Measurements from ENCODE around the gene GLP1R. TPM values are rescaled to one million over a fixed set of nuclear protein-coding genes. Genes with fewer than 3 reads are reported as not detected.

Gene GLP1R
- polyA plus RNA-seq, 1 of the 3 experiments (the other 2 are of a cell fraction), result not detected

DNA sequence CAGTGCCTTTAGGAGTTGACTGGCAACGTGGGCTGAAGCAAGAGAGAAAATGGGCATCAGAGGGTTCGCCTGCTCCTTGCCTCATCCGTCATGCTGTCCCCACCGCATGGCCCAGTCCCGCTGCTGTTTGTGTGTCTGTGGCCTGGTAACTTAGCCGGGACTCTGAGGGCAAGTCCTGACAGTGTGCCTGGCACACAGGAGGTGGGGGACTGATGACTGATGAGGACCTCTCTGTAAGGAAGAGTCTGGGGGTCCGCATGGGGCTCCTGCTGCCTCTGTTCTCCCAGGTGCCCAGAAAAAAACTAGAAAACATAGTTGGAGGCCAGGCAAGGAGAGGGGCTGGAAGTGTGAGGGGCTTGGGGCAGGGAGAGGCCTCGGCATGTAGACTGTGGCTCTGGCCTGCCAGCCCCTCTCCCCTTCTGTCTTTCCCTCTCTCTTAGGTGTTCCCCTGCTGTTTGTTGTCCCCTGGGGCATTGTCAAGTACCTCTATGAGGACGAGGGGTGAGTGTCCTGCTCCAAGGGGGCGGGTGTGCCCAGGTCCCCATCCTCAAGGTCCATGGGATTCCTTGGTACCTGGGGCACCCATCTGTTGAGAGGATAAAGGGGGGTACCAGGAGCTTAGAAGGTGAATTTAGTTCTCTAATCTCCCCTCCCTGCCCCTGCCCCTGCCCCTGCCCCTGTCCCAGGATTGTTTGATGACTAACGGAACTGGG is 29.5 kb downstream of the GLP1R start:
- DNase-seq, result no peak
- Histone ChIP-seq H3K9me3 (no peaks in the 10 kb centered on the region), H4K20me1 (ENCODE audit: insufficient read depth) (no peaks in the 10 kb centered on the region), H3K9me2 (no peaks in the 10 kb centered on the region), H3F3A (replicated peaks; ENCODE audit: insufficient read depth) (no peaks in the 10 kb centered on the region), H3K79me2 (ENCODE audit: insufficient read depth) (no peaks in the 10 kb centered on the region), H3K4me2 (no peak overlapping the region), H3K4me3 (ENCODE audit: low read depth in 2 of 2, low read length in 1 of 2) (no peak overlapping the region), H3K36me3 (replicated peaks in 1 of 2; ENCODE audit: control insufficient read depth in 1 of 2, insufficient read depth in 2 of 2, low read length in 1 of 2) (no peaks in the 10 kb centered on the region), H3K9ac (no peak overlapping the region), H2AFZ (ENCODE audit: low read depth) (no peak overlapping the region), H3K27ac (ENCODE audit: low read depth in 2 of 2, low read length in 1 of 2) (no peak overlapping the region), H3K27me3 (ENCODE audit: insufficient read depth) (no peaks in the 10 kb centered on the region), H3K4me1 (ENCODE audit: control insufficient read depth in 1 of 2, insufficient read depth in 2 of 2, low read depth in 1 of 2, low read length in 1 of 2) (peaks cover 0 to 1% of the 10 kb centered on the region in 2 experiments; a peak in 1 of 4 replicates)
- WGBS (ENCODE audit: low lambda C conversion rate), result 47% methylated on average over 9 of the region's 11 CpGs
- TF ChIP-seq, protein P1, sequence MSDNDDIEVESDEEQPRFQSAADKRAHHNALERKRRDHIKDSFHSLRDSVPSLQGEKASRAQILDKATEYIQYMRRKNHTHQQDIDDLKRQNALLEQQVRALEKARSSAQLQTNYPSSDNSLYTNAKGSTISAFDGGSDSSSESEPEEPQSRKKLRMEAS (IDR thresholded peaks at IDR 0.05; ENCODE audit: low read depth), result no peak
- TF ChIP-seq, protein P2, sequence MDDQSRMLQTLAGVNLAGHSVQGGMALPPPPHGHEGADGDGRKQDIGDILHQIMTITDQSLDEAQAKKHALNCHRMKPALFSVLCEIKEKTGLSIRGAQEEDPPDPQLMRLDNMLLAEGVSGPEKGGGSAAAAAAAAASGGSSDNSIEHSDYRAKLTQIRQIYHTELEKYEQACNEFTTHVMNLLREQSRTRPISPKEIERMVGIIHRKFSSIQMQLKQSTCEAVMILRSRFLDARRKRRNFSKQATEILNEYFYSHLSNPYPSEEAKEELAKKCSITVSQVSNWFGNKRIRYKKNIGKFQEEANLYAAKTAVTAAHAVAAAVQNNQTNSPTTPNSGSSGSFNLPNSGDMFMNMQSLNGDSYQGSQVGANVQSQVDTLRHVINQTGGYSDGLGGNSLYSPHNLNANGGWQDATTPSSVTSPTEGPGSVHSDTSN (IDR thresholded peaks at IDR 0.05), result no peak
- TF ChIP-seq NRF1 (IDR thresholded peaks at IDR 0.05; ENCODE audit: low read depth, low read length) (no peak), RFX5 (IDR thresholded peaks at IDR 0.05; ENCODE audit: low read length) (no peak), JUND (IDR thresholded peaks at IDR 0.05) (no peak), YY1 (IDR thresholded peaks at IDR 0.05; ENCODE audit: low read depth) (no peak), SMC3 (IDR thresholded peaks at IDR 0.05; ENCODE audit: low read depth, low read length) (no peak)
- TF ChIP-seq, protein P3, sequence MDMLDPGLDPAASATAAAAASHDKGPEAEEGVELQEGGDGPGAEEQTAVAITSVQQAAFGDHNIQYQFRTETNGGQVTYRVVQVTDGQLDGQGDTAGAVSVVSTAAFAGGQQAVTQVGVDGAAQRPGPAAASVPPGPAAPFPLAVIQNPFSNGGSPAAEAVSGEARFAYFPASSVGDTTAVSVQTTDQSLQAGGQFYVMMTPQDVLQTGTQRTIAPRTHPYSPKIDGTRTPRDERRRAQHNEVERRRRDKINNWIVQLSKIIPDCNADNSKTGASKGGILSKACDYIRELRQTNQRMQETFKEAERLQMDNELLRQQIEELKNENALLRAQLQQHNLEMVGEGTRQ (IDR thresholded peaks at IDR 0.05; ENCODE audit: borderline replicate concordance, low read depth, low read length), result no peak
- TF ChIP-seq, protein P4, sequence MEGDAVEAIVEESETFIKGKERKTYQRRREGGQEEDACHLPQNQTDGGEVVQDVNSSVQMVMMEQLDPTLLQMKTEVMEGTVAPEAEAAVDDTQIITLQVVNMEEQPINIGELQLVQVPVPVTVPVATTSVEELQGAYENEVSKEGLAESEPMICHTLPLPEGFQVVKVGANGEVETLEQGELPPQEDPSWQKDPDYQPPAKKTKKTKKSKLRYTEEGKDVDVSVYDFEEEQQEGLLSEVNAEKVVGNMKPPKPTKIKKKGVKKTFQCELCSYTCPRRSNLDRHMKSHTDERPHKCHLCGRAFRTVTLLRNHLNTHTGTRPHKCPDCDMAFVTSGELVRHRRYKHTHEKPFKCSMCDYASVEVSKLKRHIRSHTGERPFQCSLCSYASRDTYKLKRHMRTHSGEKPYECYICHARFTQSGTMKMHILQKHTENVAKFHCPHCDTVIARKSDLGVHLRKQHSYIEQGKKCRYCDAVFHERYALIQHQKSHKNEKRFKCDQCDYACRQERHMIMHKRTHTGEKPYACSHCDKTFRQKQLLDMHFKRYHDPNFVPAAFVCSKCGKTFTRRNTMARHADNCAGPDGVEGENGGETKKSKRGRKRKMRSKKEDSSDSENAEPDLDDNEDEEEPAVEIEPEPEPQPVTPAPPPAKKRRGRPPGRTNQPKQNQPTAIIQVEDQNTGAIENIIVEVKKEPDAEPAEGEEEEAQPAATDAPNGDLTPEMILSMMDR (IDR thresholded peaks at IDR 0.05), result no peak
- CTCF ChIA-PET, result interaction anchor here (1.2 to 2.8 kb wide), 2 partner anchors 10 to 15 kb away, joined by 4 to 8 read pairs; no protein-coding TSS in a partner anchor
- POLR2A ChIA-PET, result no interaction called here

DNA sequence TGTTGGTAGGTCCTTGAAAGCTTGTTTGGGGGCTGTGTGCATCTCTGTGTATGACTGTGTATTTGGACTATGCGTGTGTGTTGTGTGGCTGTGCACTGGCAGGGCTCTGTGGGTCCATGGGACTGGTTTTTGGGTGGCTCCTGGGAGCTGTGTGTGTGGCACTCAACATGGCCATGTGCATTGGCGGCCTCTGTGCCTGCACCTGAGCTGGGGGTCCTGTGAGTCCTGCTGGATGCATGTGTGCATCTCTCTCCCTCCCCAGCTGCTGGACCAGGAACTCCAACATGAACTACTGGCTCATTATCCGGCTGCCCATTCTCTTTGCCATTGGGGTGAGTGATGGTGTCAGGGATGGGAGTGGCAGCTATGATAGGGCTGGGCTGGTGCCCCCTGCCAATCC is 30.1 kb downstream of the GLP1R start:
- WGBS (ENCODE audit: low lambda C conversion rate), result 50% methylated on average over 2 of the region's 3 CpGs
- POLR2A ChIA-PET, result no interaction called here
- TF ChIP-seq MEF2A (IDR thresholded peaks at IDR 0.05; ENCODE audit: borderline replicate concordance, low read depth) (no peak), YY1 (IDR thresholded peaks at IDR 0.05; ENCODE audit: low read depth) (no peak), EZH2phosphoT487 (IDR thresholded peaks at IDR 0.05; ENCODE audit: borderline replicate concordance, low read depth) (no peak), SIN3A (IDR thresholded peaks at IDR 0.05; ENCODE audit: borderline replicate concordance, low read depth, low read length) (no peak), NFIC (IDR thresholded peaks at IDR 0.05; ENCODE audit: borderline replicate concordance) (no peak), RXRA (IDR thresholded peaks at IDR 0.05; ENCODE audit: borderline replicate concordance, low read depth) (no peak), ELF1 (IDR thresholded peaks at IDR 0.05) (no peak), FOSL2 (IDR thresholded peaks at IDR 0.05; ENCODE audit: borderline replicate concordance, low read depth) (no peak), GATA2 (CRISPR knock-in tag; IDR thresholded peaks at IDR 0.05) (no peak), GABPA (IDR thresholded peaks at IDR 0.05; ENCODE audit: low read depth) (no peak)
- TF ChIP-seq, protein P5, sequence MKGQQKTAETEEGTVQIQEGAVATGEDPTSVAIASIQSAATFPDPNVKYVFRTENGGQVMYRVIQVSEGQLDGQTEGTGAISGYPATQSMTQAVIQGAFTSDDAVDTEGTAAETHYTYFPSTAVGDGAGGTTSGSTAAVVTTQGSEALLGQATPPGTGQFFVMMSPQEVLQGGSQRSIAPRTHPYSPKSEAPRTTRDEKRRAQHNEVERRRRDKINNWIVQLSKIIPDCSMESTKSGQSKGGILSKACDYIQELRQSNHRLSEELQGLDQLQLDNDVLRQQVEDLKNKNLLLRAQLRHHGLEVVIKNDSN (IDR thresholded peaks at IDR 0.05; ENCODE audit: borderline replicate concordance, low read depth), result no peak
- TF ChIP-seq, protein P1 (IDR thresholded peaks at IDR 0.05; ENCODE audit: low read depth), result no peak
- TF ChIP-seq, protein P6, sequence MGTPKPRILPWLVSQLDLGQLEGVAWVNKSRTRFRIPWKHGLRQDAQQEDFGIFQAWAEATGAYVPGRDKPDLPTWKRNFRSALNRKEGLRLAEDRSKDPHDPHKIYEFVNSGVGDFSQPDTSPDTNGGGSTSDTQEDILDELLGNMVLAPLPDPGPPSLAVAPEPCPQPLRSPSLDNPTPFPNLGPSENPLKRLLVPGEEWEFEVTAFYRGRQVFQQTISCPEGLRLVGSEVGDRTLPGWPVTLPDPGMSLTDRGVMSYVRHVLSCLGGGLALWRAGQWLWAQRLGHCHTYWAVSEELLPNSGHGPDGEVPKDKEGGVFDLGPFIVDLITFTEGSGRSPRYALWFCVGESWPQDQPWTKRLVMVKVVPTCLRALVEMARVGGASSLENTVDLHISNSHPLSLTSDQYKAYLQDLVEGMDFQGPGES (IDR thresholded peaks at IDR 0.05; ENCODE audit: low read depth, low read length), result no peak

More for the DNA sequence above, 30.1 kb downstream of the GLP1R start:
- Histone ChIP-seq H3K79me2 (ENCODE audit: insufficient read depth) (no peaks in the 10 kb centered on the region), H3K4me3 (ENCODE audit: low read depth in 2 of 2, low read length in 1 of 2) (no peak overlapping the region), H3K36me3 (replicated peaks in 1 of 2; ENCODE audit: control insufficient read depth in 1 of 2, insufficient read depth in 2 of 2, low read length in 1 of 2) (no peaks in the 10 kb centered on the region), H2AFZ (ENCODE audit: low read depth) (no peak overlapping the region), H3K9ac (no peak overlapping the region), H4K20me1 (ENCODE audit: insufficient read depth) (no peaks in the 10 kb centered on the region), H3K27me3 (ENCODE audit: insufficient read depth) (no peaks in the 10 kb centered on the region), H3K9me3 (no peaks in the 10 kb centered on the region), H3K4me1 (ENCODE audit: control insufficient read depth in 1 of 2, insufficient read depth in 2 of 2, low read depth in 1 of 2, low read length in 1 of 2) (peaks cover 0 to 7% of the 10 kb centered on the region in 2 experiments; a peak in 1 of 4 replicates), H3K4me2 (no peak overlapping the region), H3F3A (replicated peaks; ENCODE audit: insufficient read depth) (no peaks in the 10 kb centered on the region), H3K27ac (ENCODE audit: low read depth in 2 of 2, low read length in 1 of 2) (no peak overlapping the region), H3K9me2 (no peaks in the 10 kb centered on the region)
- CTCF ChIA-PET, result interaction anchor here (1.2 to 2.8 kb wide), 3 partner anchors 10 to 15 kb away, joined by 4 to 8 read pairs (median 7); no protein-coding TSS in a partner anchor
- no peak for DNase-seq

All from SK-N-SH (cell line).